IMR-90 (cell line): ENCODE data around the gene MMD2. TPM values are rescaled to one million over a fixed set of nuclear protein-coding genes. Genes with fewer than 3 reads are reported as not detected.

Experiments used
- ATAC-seq: fragments of 200-7000 bp; cut with Tn5 transposase; 2 replicates; pipeline ENCODE4 v1.9.1; 2020; ENCODE audit warnings: low read depth, mild to moderate bottlenecking, moderate library complexity
- BruUV-seq: library from RNA; stranded (reverse); fragments of 400-500 nt; replicated peaks from 2 replicates; lab custom pipeline; 2021; lab: Mats Ljungman, UMichigan
- CTCF ChIA-PET: fragments of 300-600 bp; formaldehyde crosslinking; extraction: SDS; loops from one replicate; lab custom pipeline; 2021; ENCODE audit warnings: antibody characterized with exemption; lab: Yijun Ruan, JAX
- POLR2A ChIA-PET: fragments of 300-600 bp; sonication (Branson Sonifier 250); formaldehyde crosslinking; loops from one replicate; lab custom pipeline; 2022; ENCODE audit warnings: antibody characterized with exemption; ENCODE audit not compliant: unreplicated experiment; lab: Charles Lee
- DNase-seq: peaks from one replicate; pipeline ENCODE4 v3.0.0; 2013
- H2AFZ ChIP-seq: replicated peaks from 2 replicates; pipeline ENCODE3; 2013; ENCODE audit warnings: low read length, mild to moderate bottlenecking; ENCODE audit not compliant: poor library complexity
- H2AK5ac ChIP-seq: 2 replicates; pipeline ENCODE4 v1.6.1; 2013; ENCODE audit warnings: low read depth, low read length, inconsistent platforms
- H2AK9ac ChIP-seq: replicated peaks from 2 replicates; pipeline ENCODE3; 2013; ENCODE audit warnings: mild to moderate bottlenecking, low read depth, low read length, moderate library complexity; ENCODE audit not compliant: poor library complexity
- H2BK120ac ChIP-seq: 2 replicates; pipeline ENCODE4 v1.6.1; 2013; ENCODE audit warnings: low read depth, low read length, inconsistent platforms
- H2BK15ac ChIP-seq: 3 replicates; pipeline ENCODE4 v1.6.1; 2013; ENCODE audit warnings: low read depth, low read length, inconsistent platforms
- H2BK20ac ChIP-seq: 2 replicates; pipeline ENCODE4 v1.6.1; 2013; ENCODE audit warnings: low read depth, mild to moderate bottlenecking, inconsistent platforms, low read length, moderate library complexity
- H2BK5ac ChIP-seq: 2 replicates; pipeline ENCODE4 v1.6.1; 2013; ENCODE audit warnings: mild to moderate bottlenecking, low read depth, low read length, inconsistent platforms; ENCODE audit not compliant: poor library complexity, severe bottlenecking
- H3K14ac ChIP-seq: replicated peaks from 2 replicates; pipeline ENCODE4 v1.6.1; 2013; ENCODE audit warnings: low read depth, low read length, inconsistent platforms
- H3K18ac ChIP-seq: 2 replicates; pipeline ENCODE4 v1.6.1; 2013; ENCODE audit warnings: low read depth, low read length, control low read depth
- H3K23ac ChIP-seq: 2 replicates; pipeline ENCODE4 v1.6.1; 2013; ENCODE audit warnings: low read depth, low read length, inconsistent platforms
- H3K27ac ChIP-seq: 2 replicates; pipeline ENCODE4 v1.5.1; 2013; ENCODE audit warnings: mild to moderate bottlenecking, control low read depth, low read length; ENCODE audit not compliant: insufficient read depth
- H3K27me3 ChIP-seq: 2 replicates; pipeline ENCODE4 v1.6.1; 2013; ENCODE audit warnings: low read length; ENCODE audit not compliant: control insufficient read depth, insufficient read depth
- H3K36me3 ChIP-seq: 2 replicates; pipeline ENCODE4 v1.6.1; 2013; ENCODE audit warnings: low read length, mixed read lengths; ENCODE audit not compliant: control insufficient read depth, insufficient read depth
- H3K4ac ChIP-seq: 2 replicates; pipeline ENCODE4 v1.6.1; 2013; ENCODE audit warnings: low read depth, low read length, inconsistent platforms
- H3K4me1 ChIP-seq: 2 replicates; pipeline ENCODE4 v1.6.1; 2013; ENCODE audit warnings: low read length, mixed read lengths; ENCODE audit not compliant: control insufficient read depth, insufficient read depth
- H3K4me2 ChIP-seq: 2 replicates; pipeline ENCODE4 v1.6.1; 2013; ENCODE audit warnings: low read depth, mild to moderate bottlenecking, control low read depth, low read length, moderate library complexity
- H3K4me3 ChIP-seq: 2 replicates; pipeline ENCODE4 v1.5.1; 2013; ENCODE audit warnings: low read depth, mild to moderate bottlenecking, control low read depth, low read length, moderate library complexity; ENCODE audit not compliant: insufficient read depth
- H3K56ac ChIP-seq: 2 replicates; pipeline ENCODE4 v1.6.1; 2013; ENCODE audit warnings: low read length, inconsistent platforms; ENCODE audit not compliant: insufficient read depth; ENCODE audit errors: extremely low read depth
- H3K79me1 ChIP-seq, 2 experiments: 2 replicates each; pipeline ENCODE4 v1.6.1; 2013; ENCODE audit warnings: low read length in 2 of 2, inconsistent platforms in 1 of 2, low read depth in 1 of 2
- H3K9ac ChIP-seq: 2 replicates; pipeline ENCODE4 v1.6.1; 2013; ENCODE audit warnings: low read depth, low read length, control low read depth
- H3K9me1 ChIP-seq: 2 replicates; pipeline ENCODE4 v1.6.1; 2013; ENCODE audit warnings: low read length, inconsistent platforms; ENCODE audit not compliant: insufficient read depth
- H3K9me3 ChIP-seq: 2 replicates; pipeline ENCODE4 v1.6.1; 2013; ENCODE audit warnings: low read length; ENCODE audit not compliant: control insufficient read depth, insufficient read depth
- H4K20me1 ChIP-seq: 2 replicates; pipeline ENCODE4 v1.6.1; 2013; ENCODE audit warnings: low read length, inconsistent platforms; ENCODE audit not compliant: insufficient read depth
- H4K5ac ChIP-seq: 2 replicates; pipeline ENCODE4 v1.6.1; 2013; ENCODE audit warnings: mild to moderate bottlenecking, low read depth, low read length, control low read depth
- H4K8ac ChIP-seq, 2 experiments: 2 replicates each; pipeline ENCODE4 v1.6.1; 2013; ENCODE audit warnings: low read depth in 2 of 2, low read length in 2 of 2, control low read depth in 1 of 2, inconsistent platforms in 1 of 2
- H4K91ac ChIP-seq: 2 replicates; pipeline ENCODE4 v1.6.1; 2013; ENCODE audit warnings: low read depth, low read length, inconsistent platforms; ENCODE audit not compliant: insufficient read depth
- MXI1 ChIP-seq: IDR thresholded peaks from 2 replicates; pipeline ENCODE4 v1.6.1; 2012; ENCODE audit warnings: low read depth, mild to moderate bottlenecking, low read length, moderate library complexity, borderline replicate concordance
- USF2 ChIP-seq: fragments of 150-350 bp; IDR thresholded peaks from 2 replicates; pipeline ENCODE4 v1.6.1; 2017; ENCODE audit warnings: mild to moderate bottlenecking, antibody characterized with exemption, low read length, low read depth
- WGBS, 2 experiments: methylation state at CpG; one replicate each; pipeline versions ENCODE4 v1.1.5 to v1.1.7; 2013; ENCODE audit warnings: missing lambda C conversion rate in 2 of 2; ENCODE audit not compliant: insufficient read length in 1 of 2; ENCODE audit errors: extremely low coverage in 2 of 2; 5-methylcytosine and 5-hydroxymethylcytosine counted together
- dilution Hi-C: fragments of 300-500 bp; cut with HindIII; formaldehyde crosslinking; loops from one replicate; pipeline ENCODE4 v1.14.3; 2018; ENCODE audit warnings: low sequenced_read_pairs; ENCODE audit not compliant: unreplicated experiment
- in situ Hi-C: fragments of 300-500 bp; cut with MboI; formaldehyde crosslinking; loops from 3 replicates; pipeline ENCODE4 v1.14.3; 2019; ENCODE audit warnings: low sequenced_read_pairs, inconsistent platforms, mixed read lengths
- intact Hi-C: fragments of 100-400 bp; cut with micrococcal nuclease; formaldehyde crosslinking; loops from 2 replicates; pipeline ENCODE4 v1.10.0; 2022
- polyA plus RNA-seq, 3 experiments: library from polyadenylated mRNA; depleted of rRNA; stranded (reverse); fragments of >200 nt; gene quantifications; 2 replicates each; pipeline ENCODE4 v1.2.3, GENCODE V29; 2012; ENCODE audit warnings: low replicate concordance in 1 of 3
- total RNA-seq: library from RNA; depleted of rRNA; stranded (reverse); fragments of >200 nt; gene quantifications from 2 replicates; pipeline ENCODE4 v1.2.3, GENCODE V29; 2012

The MMD2 gene
- total and polyA plus RNA-seq, 2 of the 4 experiments (the other 2 are of a cell fraction): not detected

- DNase-seq (no peak), ATAC-seq (no peak)
- intact Hi-C loops (no loop called here), dilution Hi-C loops (no loop called here), in situ Hi-C loops (no loop called here)
- H2AK9ac ChIP-seq: peak overlapping the region; percentile 42
- H4K5ac ChIP-seq: no peak overlapping the region
- H3K4me3 ChIP-seq: no peak overlapping the region
- H3K9me1 ChIP-seq: no peaks in the 10 kb centered on the region
- ChIA-PET CTCF (no interaction called here), POLR2A (interaction anchor here (0.6 kb wide), 1 partner anchor 13 kb away, joined by 3 read pairs; no protein-coding TSS in a partner anchor)
- H3K79me1 ChIP-seq: no peaks in the 10 kb centered on the region
- no peak overlapping the region for H4K91ac ChIP-seq
- no peak overlapping the region for H3K4me2 ChIP-seq
- H3K9ac ChIP-seq: no peak overlapping the region
- no peak overlapping the region for H4K8ac ChIP-seq
- H3K56ac ChIP-seq: no peak overlapping the region
- H3K27ac ChIP-seq: no peak overlapping the region
- H2AK5ac ChIP-seq: no peak overlapping the region
- H4K20me1 ChIP-seq: no peaks in the 10 kb centered on the region
- TF ChIP-seq USF2 (no peak), MXI1 (no peak)
- no peak overlapping the region for H3K4ac ChIP-seq
- H3K23ac ChIP-seq: no peak overlapping the region
- no TSS peak for BruUV-seq
- H3K14ac ChIP-seq: no peak overlapping the region
- no peak overlapping the region for H3K18ac ChIP-seq
- no peak overlapping the region for H2BK5ac ChIP-seq
- no peaks in the 10 kb centered on the region for H3K9me3 ChIP-seq
- no peaks in the 10 kb centered on the region for H3K36me3 ChIP-seq
- no peak overlapping the region for H2AFZ ChIP-seq
- H3K27me3 ChIP-seq: no peaks in the 10 kb centered on the region; the same call in 1 of the 2 replicates
- H3K4me1 ChIP-seq: no peaks in the 10 kb centered on the region
- no peak overlapping the region for H2BK15ac ChIP-seq
- no peak overlapping the region for H2BK120ac ChIP-seq
- 65% methylated on average over 5 of the region's 19 CpGs; no CpG with 5 or more reads in 1 of the 2 experiments for WGBS, 2 experiments
- H2BK20ac ChIP-seq: no peak overlapping the region
These were observed 86.9 kb downstream of the MMD2 start for GRCh38 chr7:4871930-4872675.
